ENCODE results near the gene NAXD.

DNA sequence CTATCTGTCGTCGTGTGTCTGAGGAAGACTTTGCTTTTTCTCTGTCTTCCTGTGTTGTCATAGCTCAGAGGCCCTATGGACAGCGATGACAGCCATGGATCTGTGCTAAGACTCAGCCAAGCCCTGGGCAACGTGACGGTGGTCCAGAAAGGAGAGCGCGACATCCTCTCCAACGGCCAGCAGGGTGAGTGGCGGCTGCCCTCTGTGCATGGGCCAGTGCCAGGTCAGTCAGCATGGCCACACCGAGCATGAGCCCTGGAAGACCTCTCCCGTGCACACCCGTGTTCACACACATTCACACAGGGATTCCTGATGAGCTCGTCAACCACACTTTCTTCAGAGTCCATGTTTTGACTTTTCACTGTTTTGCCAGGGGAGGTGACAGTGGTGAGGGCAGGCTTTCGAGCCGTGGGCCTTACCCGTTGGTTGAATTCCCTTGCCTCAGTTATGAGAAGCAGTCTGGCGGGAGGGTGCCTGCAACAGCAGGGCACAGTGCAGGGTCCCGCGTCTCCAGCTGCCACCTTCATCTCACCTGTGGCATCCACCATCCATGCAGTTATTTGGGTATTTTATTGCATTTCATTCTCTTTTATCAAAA lies 20.2 kb downstream of the NAXD start:
- TF ChIP-seq BHLHE40 (IDR thresholded peaks at IDR 0.05; ENCODE audit: borderline replicate concordance in 1 of 2, low read depth in 2 of 2, low read length in 1 of 2) = no peak
- no peak for TF ChIP-seq ASH2L (IDR thresholded peaks at IDR 0.05; ENCODE audit: borderline replicate concordance, low read depth)
- TF ChIP-seq REST (IDR thresholded peaks at IDR 0.05; ENCODE audit: low read depth, low read length) = no peak
- TF ChIP-seq EZH2 (IDR thresholded peaks at IDR 0.05; ENCODE audit: borderline replicate concordance, control insufficient read depth, low read depth, low read length) = no peak
- no peak for TF ChIP-seq CTCF (IDR thresholded peaks at IDR 0.05 in 2 of 3, conservative IDR thresholded peaks at IDR 0.05 in 1 of 3; ENCODE audit: control insufficient read depth in 2 of 3, extremely low read depth in 1 of 3, insufficient read depth in 1 of 3, low read depth in 3 of 3, low read length in 3 of 3)
- no peak for TF ChIP-seq HDAC6 (IDR thresholded peaks at IDR 0.05; ENCODE audit: unreplicated experiment)
- no peak for TF ChIP-seq SREBF2 (IDR thresholded peaks at IDR 0.05; ENCODE audit: low read length)
- TF ChIP-seq, protein P1, sequence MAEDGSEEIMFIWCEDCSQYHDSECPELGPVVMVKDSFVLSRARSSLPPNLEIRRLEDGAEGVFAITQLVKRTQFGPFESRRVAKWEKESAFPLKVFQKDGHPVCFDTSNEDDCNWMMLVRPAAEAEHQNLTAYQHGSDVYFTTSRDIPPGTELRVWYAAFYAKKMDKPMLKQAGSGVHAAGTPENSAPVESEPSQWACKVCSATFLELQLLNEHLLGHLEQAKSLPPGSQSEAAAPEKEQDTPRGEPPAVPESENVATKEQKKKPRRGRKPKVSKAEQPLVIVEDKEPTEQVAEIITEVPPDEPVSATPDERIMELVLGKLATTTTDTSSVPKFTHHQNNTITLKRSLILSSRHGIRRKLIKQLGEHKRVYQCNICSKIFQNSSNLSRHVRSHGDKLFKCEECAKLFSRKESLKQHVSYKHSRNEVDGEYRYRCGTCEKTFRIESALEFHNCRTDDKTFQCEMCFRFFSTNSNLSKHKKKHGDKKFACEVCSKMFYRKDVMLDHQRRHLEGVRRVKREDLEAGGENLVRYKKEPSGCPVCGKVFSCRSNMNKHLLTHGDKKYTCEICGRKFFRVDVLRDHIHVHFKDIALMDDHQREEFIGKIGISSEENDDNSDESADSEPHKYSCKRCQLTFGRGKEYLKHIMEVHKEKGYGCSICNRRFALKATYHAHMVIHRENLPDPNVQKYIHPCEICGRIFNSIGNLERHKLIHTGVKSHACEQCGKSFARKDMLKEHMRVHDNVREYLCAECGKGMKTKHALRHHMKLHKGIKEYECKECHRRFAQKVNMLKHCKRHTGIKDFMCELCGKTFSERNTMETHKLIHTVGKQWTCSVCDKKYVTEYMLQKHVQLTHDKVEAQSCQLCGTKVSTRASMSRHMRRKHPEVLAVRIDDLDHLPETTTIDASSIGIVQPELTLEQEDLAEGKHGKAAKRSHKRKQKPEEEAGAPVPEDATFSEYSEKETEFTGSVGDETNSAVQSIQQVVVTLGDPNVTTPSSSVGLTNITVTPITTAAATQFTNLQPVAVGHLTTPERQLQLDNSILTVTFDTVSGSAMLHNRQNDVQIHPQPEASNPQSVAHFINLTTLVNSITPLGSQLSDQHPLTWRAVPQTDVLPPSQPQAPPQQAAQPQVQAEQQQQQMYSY (CRISPR knock-in tag; IDR thresholded peaks at IDR 0.05) = no peak
- no peak for TF ChIP-seq KDM1A (IDR thresholded peaks at IDR 0.05; ENCODE audit: borderline replicate concordance)
- TF ChIP-seq ZSCAN29 (IDR thresholded peaks at IDR 0.05) = no peak
- TF ChIP-seq POLR2AphosphoS2 (IDR thresholded peaks at IDR 0.05; ENCODE audit: low read depth, low read length) = no peak
